ENCODE results near the gene RIPK4.
"Not testable (repeated sequence)": the region's sequence is repeated elsewhere in the genome, so short reads cannot be mapped to it uniquely, and the experiment has no call there.

Gene RIPK4

GRCh38 chr21:41726970-41727783 is 39.7 kb downstream of the RIPK4 start:
- WGBS, 2 experiments, result 84% methylated on average over 24 of the region's 24 CpGs
- peaks cover 15% of the 10 kb centered on the region for H3K27me3 ChIP-seq (ENCODE audit: control insufficient read depth, insufficient read depth, low read length, poor library complexity, severe bottlenecking)
- no peak overlapping the region for H3K27ac ChIP-seq (ENCODE audit: insufficient read depth, low read depth, low read length, poor library complexity, severe bottlenecking)
- H3K4me1 ChIP-seq (ENCODE audit: control insufficient read depth, insufficient read depth, low read length), result no peaks in the 10 kb centered on the region
- H3K9me3 ChIP-seq (ENCODE audit: control insufficient read depth, low read length), result no peaks in the 10 kb centered on the region
- H3K36me3 ChIP-seq (ENCODE audit: control insufficient read depth, insufficient read depth, low read length), result no peaks in the 10 kb centered on the region
- no peak overlapping the region for H3K4me3 ChIP-seq (ENCODE audit: insufficient read depth, low read depth, low read length)

GRCh38 chr21:41726630-41726969 is 40.3 kb downstream of the RIPK4 start:
- H3K9me3 ChIP-seq (ENCODE audit: control insufficient read depth, low read length), result no peaks in the 10 kb centered on the region
- H3K27me3 ChIP-seq (ENCODE audit: control insufficient read depth, insufficient read depth, low read length, poor library complexity, severe bottlenecking), result peaks cover 15% of the 10 kb centered on the region
- H3K4me1 ChIP-seq (ENCODE audit: control insufficient read depth, insufficient read depth, low read length), result no peaks in the 10 kb centered on the region
- no peak overlapping the region for H3K27ac ChIP-seq (ENCODE audit: insufficient read depth, low read depth, low read length, poor library complexity, severe bottlenecking)
- WGBS, 2 experiments, result 90 to 91% methylated on average over 9 of the region's 9 CpGs
- no peak overlapping the region for H3K4me3 ChIP-seq (ENCODE audit: insufficient read depth, low read depth, low read length)
- H3K36me3 ChIP-seq (ENCODE audit: control insufficient read depth, insufficient read depth, low read length), result no peaks in the 10 kb centered on the region

- Histone ChIP-seq H3K27ac (ENCODE audit: insufficient read depth, low read depth, low read length, poor library complexity, severe bottlenecking) (no peak overlapping the region), H3K4me1 (ENCODE audit: control insufficient read depth, insufficient read depth, low read length) (no peaks in the 10 kb centered on the region), H3K27me3 (ENCODE audit: control insufficient read depth, insufficient read depth, low read length, poor library complexity, severe bottlenecking) (peaks cover 15% of the 10 kb centered on the region), H3K4me3 (ENCODE audit: insufficient read depth, low read depth, low read length) (no peak overlapping the region), H3K36me3 (ENCODE audit: control insufficient read depth, insufficient read depth, low read length) (no peaks in the 10 kb centered on the region), H3K9me3 (ENCODE audit: control insufficient read depth, low read length) (no peaks in the 10 kb centered on the region)
- WGBS, 2 experiments, result 55 to 58% methylated on average over 19 of the region's 19 CpGs
Measured at GRCh38 chr21:41726058-41726558, 40.7 kb downstream of the RIPK4 start.

DNA sequence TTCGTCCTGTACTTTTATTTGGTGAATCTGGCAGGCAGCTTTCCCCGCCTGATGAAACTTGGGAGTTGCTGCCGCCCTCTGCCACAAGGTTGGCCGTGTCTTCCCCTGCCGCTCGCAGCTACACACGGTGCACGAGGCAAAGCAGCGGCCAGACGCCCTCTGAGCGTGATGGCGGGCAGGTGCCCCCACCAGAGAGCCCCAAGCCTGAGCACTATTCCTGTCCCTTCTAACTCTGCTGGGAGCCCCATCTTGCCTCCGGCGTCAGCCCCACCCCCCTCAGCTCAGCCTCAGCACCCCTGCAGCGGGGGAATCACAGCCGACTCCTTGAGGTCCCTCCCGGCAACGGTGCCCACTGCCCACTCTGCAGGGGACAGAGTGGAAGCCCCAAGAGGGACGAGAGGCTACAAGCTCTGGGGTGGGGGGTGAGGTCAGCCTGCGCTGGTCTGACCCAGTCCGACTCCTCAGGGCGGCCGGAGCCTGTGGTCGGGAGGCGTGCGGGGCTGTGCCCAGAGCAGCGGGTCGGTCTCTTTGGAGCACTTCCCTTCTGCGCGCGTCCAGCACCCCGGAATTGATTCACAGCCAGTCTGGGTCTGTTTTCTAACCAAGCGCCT is 41.3 kb downstream of the RIPK4 start:
- whole genome bisulfite sequencing, 2 experiments, result 67 to 69% methylated on average over 33 of the region's 33 CpGs
- H3K9me3 ChIP-seq (ENCODE audit: control insufficient read depth, low read length), result no peaks in the 10 kb centered on the region
- no peak overlapping the region for H3K27ac ChIP-seq (ENCODE audit: insufficient read depth, low read depth, low read length, poor library complexity, severe bottlenecking)
- H3K36me3 ChIP-seq (ENCODE audit: control insufficient read depth, insufficient read depth, low read length), result no peaks in the 10 kb centered on the region
- H3K27me3 ChIP-seq (ENCODE audit: control insufficient read depth, insufficient read depth, low read length, poor library complexity, severe bottlenecking), result peaks cover 15% of the 10 kb centered on the region
- no peak overlapping the region for H3K4me3 ChIP-seq (ENCODE audit: insufficient read depth, low read depth, low read length)
- no peaks in the 10 kb centered on the region for H3K4me1 ChIP-seq (ENCODE audit: control insufficient read depth, insufficient read depth, low read length)

GRCh38 chr21:41723835-41724234 is 43.0 kb downstream of the RIPK4 start:
- not testable (repeated sequence) for H3K4me1 ChIP-seq (ENCODE audit: control insufficient read depth, insufficient read depth, low read length); H3K36me3 ChIP-seq (ENCODE audit: control insufficient read depth, insufficient read depth, low read length); H3K27ac ChIP-seq (ENCODE audit: insufficient read depth, low read depth, low read length, poor library complexity, severe bottlenecking); H3K9me3 ChIP-seq (ENCODE audit: control insufficient read depth, low read length); H3K4me3 ChIP-seq (ENCODE audit: insufficient read depth, low read depth, low read length)
- peaks cover 15% of the 10 kb centered on the region for H3K27me3 ChIP-seq (ENCODE audit: control insufficient read depth, insufficient read depth, low read length, poor library complexity, severe bottlenecking)
- WGBS, 2 experiments, result 90% methylated on average over 9 of the region's 9 CpGs

DNA sequence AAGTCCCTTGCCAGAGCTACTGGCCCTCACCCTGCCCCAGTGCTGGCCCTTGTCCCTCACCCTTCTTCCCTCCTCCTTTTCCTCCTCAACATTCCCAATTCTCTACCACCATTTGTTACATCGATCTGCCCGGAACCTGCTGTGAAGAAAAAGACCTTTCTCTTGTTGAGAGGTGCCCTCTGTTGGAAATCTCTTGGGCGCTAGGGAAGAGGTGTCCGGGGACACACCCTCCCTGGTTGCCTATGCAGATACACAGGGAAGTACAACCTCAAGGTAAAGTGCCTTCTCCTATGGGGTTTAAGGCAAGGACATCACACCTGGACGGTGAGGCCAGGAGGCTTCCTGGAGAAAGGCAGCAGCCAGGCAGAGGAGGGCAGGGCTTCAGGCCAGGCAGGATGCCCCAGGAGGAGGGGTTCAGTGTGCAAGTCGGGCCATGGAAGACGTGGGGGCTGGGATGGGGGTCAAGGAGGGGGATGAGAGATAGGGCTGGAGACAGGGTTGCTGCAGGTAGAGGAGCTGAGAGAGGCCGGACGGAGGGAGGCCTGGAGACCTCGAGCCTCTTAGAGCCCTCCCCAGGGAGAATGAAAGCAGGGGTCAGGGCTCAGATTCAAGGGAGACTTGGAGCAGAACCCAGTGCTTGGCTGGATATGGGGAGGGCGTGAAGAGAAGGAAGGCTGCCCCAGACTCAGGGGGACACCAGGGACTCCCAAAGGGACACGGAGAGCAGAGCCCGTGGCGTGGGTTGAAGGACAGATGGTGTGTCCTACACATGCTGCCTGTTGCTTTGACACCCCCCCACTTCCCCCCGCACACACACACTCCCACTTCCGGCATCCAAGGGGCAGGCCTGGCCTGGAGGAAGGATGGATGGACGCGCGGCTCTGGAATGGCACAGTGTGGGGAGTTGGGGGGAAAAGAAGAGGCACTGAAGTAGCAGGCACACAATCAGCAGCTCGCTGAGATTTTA is 44.5 kb downstream of the RIPK4 start:
- H3K27me3 ChIP-seq (ENCODE audit: control insufficient read depth, insufficient read depth, low read length, poor library complexity, severe bottlenecking), result peaks cover 15% of the 10 kb centered on the region
- WGBS, 2 experiments, result 86 to 90% methylated on average over 19 to 20 of the region's 20 CpGs
- H3K9me3 ChIP-seq (ENCODE audit: control insufficient read depth, low read length), result no peaks in the 10 kb centered on the region
- no peak overlapping the region for H3K27ac ChIP-seq (ENCODE audit: insufficient read depth, low read depth, low read length, poor library complexity, severe bottlenecking)
- H3K4me3 ChIP-seq (ENCODE audit: insufficient read depth, low read depth, low read length), result no peak overlapping the region
- no peaks in the 10 kb centered on the region for H3K4me1 ChIP-seq (ENCODE audit: control insufficient read depth, insufficient read depth, low read length)
- H3K36me3 ChIP-seq (ENCODE audit: control insufficient read depth, insufficient read depth, low read length), result no peaks in the 10 kb centered on the region

- Histone ChIP-seq H3K27me3 (ENCODE audit: control insufficient read depth, insufficient read depth, low read length, poor library complexity, severe bottlenecking) (no peaks in the 10 kb centered on the region), H3K4me3 (ENCODE audit: insufficient read depth, low read depth, low read length) (no peak overlapping the region), H3K36me3 (ENCODE audit: control insufficient read depth, insufficient read depth, low read length) (no peaks in the 10 kb centered on the region), H3K4me1 (ENCODE audit: control insufficient read depth, insufficient read depth, low read length) (no peaks in the 10 kb centered on the region), H3K27ac (ENCODE audit: insufficient read depth, low read depth, low read length, poor library complexity, severe bottlenecking) (no peak overlapping the region), H3K9me3 (ENCODE audit: control insufficient read depth, low read length) (no peaks in the 10 kb centered on the region)
- 90 to 96% methylated on average over 2 of the region's 2 CpGs for WGBS, 2 experiments
Measured at GRCh38 chr21:41720250-41720649, 46.6 kb downstream of the RIPK4 start.

DNA sequence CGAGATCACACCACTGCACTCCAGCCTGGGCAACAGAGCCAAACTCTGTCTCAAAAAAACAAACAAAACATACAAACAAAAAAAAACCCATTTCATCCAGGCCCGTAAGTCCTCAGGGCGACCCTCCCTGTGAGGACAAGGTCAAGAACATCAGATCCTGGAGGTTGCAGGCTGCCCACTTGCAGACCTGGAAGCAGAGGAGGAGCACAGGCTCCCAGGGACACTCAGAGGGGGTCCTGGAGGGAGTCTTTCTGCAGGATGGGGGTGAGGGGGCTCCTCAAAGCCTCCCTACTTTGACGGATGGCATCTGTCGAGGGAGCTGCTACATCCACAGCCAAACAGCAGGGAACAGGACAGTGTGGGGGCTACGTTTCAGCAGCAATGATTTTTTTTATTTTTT is 47.2 kb downstream of the RIPK4 start:
- 93 to 94% methylated on average over 6 of the region's 6 CpGs for WGBS, 2 experiments
- H3K27me3 ChIP-seq (ENCODE audit: control insufficient read depth, insufficient read depth, low read length, poor library complexity, severe bottlenecking), result no peaks in the 10 kb centered on the region
- no peaks in the 10 kb centered on the region for H3K36me3 ChIP-seq (ENCODE audit: control insufficient read depth, insufficient read depth, low read length)
- no peaks in the 10 kb centered on the region for H3K4me1 ChIP-seq (ENCODE audit: control insufficient read depth, insufficient read depth, low read length)
- no peaks in the 10 kb centered on the region for H3K9me3 ChIP-seq (ENCODE audit: control insufficient read depth, low read length)
- no peak overlapping the region for H3K27ac ChIP-seq (ENCODE audit: insufficient read depth, low read depth, low read length, poor library complexity, severe bottlenecking)
- no peak overlapping the region for H3K4me3 ChIP-seq (ENCODE audit: insufficient read depth, low read depth, low read length)

DNA sequence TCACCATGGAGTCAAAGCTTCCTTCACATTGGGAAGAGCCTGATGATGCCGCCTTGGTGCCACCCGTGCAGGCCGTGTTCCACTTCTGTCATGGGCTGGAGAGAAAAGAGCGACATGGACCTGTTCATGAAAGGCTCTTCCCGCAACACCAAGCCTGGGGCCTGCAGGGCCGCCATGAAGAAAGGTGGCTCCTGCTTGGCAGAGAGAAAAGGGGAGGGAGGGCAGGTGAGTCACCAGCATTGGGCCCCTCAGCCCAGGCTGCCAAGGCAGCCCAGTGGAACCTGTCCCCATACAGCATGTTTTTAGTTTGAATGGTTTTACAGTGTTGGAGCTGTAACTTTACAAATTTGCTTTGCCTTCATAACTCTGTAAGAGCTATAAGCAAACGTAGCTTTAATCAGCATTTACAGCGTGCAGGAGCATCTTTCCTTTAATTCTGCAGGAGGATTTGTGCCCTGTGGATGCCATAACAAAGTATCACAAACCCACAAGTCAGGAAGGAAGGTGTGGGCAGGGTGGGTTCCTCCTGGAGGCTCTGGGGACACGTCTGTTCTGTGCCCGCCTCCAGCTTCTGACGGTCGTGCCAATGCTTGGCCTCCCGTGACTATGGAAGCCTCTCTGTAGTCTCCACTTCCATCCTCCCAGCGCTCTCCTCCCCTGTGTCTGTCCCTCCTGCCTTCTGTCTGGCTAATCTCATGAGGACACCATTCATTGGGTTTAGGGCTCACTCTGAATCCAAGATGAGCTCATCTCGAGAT is 49.1 kb downstream of the RIPK4 start:
- no peaks in the 10 kb centered on the region for H3K36me3 ChIP-seq (ENCODE audit: control insufficient read depth, insufficient read depth, low read length)
- WGBS, 2 experiments, result 92 to 93% methylated on average over 15 of the region's 15 CpGs
- H3K4me1 ChIP-seq (ENCODE audit: control insufficient read depth, insufficient read depth, low read length), result peaks cover 2% of the 10 kb centered on the region
- no peak overlapping the region for H3K27ac ChIP-seq (ENCODE audit: insufficient read depth, low read depth, low read length, poor library complexity, severe bottlenecking)
- H3K9me3 ChIP-seq (ENCODE audit: control insufficient read depth, low read length), result no peaks in the 10 kb centered on the region
- H3K4me3 ChIP-seq (ENCODE audit: insufficient read depth, low read depth, low read length), result no peak overlapping the region
- no peaks in the 10 kb centered on the region for H3K27me3 ChIP-seq (ENCODE audit: control insufficient read depth, insufficient read depth, low read length, poor library complexity, severe bottlenecking)
